Neuronal stem cell (in vitro differentiated cells): ENCODE data around the gene LPCAT4.
"Not testable (repeated sequence)": the region's sequence is repeated elsewhere in the genome, so short reads cannot be mapped to it uniquely, and the experiment has no call there.

Experiments
- DNase-seq: peaks from one replicate; pipeline ENCODE4 v3.0.0-alpha.2; 2013; ENCODE audit warnings: low spot score
- H2AFZ ChIP-seq: one replicate; pipeline ENCODE4 v1.6.1; 2013; ENCODE audit warnings: mild to moderate bottlenecking, low read length, inconsistent platforms
- H2AK5ac ChIP-seq: 2 replicates; pipeline ENCODE4 v1.6.1; 2013; ENCODE audit warnings: low read depth, mild to moderate bottlenecking, inconsistent platforms, low read length, moderate library complexity, mixed read lengths
- H2BK120ac ChIP-seq: 2 replicates; pipeline ENCODE4 v1.6.1; 2013; ENCODE audit warnings: low read depth, mild to moderate bottlenecking, inconsistent platforms, low read length, moderate library complexity, mixed read lengths
- H2BK12ac ChIP-seq: one replicate; pipeline ENCODE4 v1.6.1; 2013; ENCODE audit warnings: low read length, inconsistent platforms
- H2BK15ac ChIP-seq: 2 replicates; pipeline ENCODE4 v1.6.1; 2013; ENCODE audit warnings: mild to moderate bottlenecking, low read length, inconsistent platforms, mixed read lengths
- H2BK5ac ChIP-seq: one replicate; pipeline ENCODE4 v1.6.1; 2013; ENCODE audit warnings: inconsistent platforms, mild to moderate bottlenecking, low read length, moderate library complexity
- H3K14ac ChIP-seq: one replicate; pipeline ENCODE4 v1.6.1; 2013; ENCODE audit warnings: low read length, inconsistent platforms
- H3K18ac ChIP-seq: 2 replicates; pipeline ENCODE4 v1.6.1; 2013; ENCODE audit warnings: low read length, inconsistent platforms
- H3K23ac ChIP-seq: 2 replicates; pipeline ENCODE4 v1.6.1; 2013; ENCODE audit warnings: low read depth, mild to moderate bottlenecking, mixed read lengths, low read length, inconsistent platforms; ENCODE audit not compliant: poor library complexity
- H3K27ac ChIP-seq: replicated peaks from 3 replicates; pipeline ENCODE4 v1.5.1; 2013; ENCODE audit warnings: low read length, inconsistent platforms
- H3K27me3 ChIP-seq, 3 experiments: 2 replicates each; pipeline ENCODE4 v1.6.1; 2013; ENCODE audit warnings: low read length in 3 of 3, mild to moderate bottlenecking in 2 of 3, inconsistent platforms in 1 of 3, low read depth in 1 of 3, mixed read lengths in 1 of 3, moderate library complexity in 1 of 3; ENCODE audit not compliant: control insufficient read depth in 3 of 3, insufficient read depth in 3 of 3
- H3K36me3 ChIP-seq, 2 donors: replicated peaks in 1 of 2; 2 replicates each; pipeline ENCODE4 v1.6.1; 2013; ENCODE audit warnings: low read length in 2 of 2; ENCODE audit not compliant: control insufficient read depth in 2 of 2, insufficient read depth in 2 of 2
- H3K4ac ChIP-seq: 2 replicates; pipeline ENCODE4 v1.6.1; 2013; ENCODE audit warnings: inconsistent platforms, mild to moderate bottlenecking, low read length, moderate library complexity
- H3K4me1 ChIP-seq, 2 donors: 1 replicate in 1 of 2; 2 replicates in 1 of 2; pipeline ENCODE4 v1.6.1; 2013; ENCODE audit warnings: low read length in 2 of 2, low read depth in 1 of 2; ENCODE audit not compliant: control insufficient read depth in 2 of 2, insufficient read depth in 1 of 2
- H3K4me2 ChIP-seq: one replicate; pipeline ENCODE4 v1.6.1; 2013; ENCODE audit warnings: mild to moderate bottlenecking, low read length, inconsistent platforms; ENCODE audit not compliant: insufficient read depth, poor library complexity, severe bottlenecking
- H3K4me3 ChIP-seq, 2 donors: 2 replicates each; pipeline ENCODE4 v1.5.1; 2013; ENCODE audit warnings: low read length in 2 of 2, mild to moderate bottlenecking in 2 of 2, inconsistent platforms in 1 of 2, moderate library complexity in 1 of 2
- H3K79me1 ChIP-seq: one replicate; pipeline ENCODE4 v1.6.1; 2013; ENCODE audit warnings: low read depth, mild to moderate bottlenecking, inconsistent platforms, low read length, moderate library complexity
- H3K9ac ChIP-seq: one replicate; pipeline ENCODE4 v1.6.1; 2013; ENCODE audit warnings: mild to moderate bottlenecking, low read depth, low read length, inconsistent platforms; ENCODE audit not compliant: poor library complexity
- H3K9me3 ChIP-seq, 2 donors: replicated peaks in 1 of 2; 2 replicates each; pipeline versions ENCODE3 to v1.6.1; 2013; ENCODE audit warnings: low read length in 2 of 2, mild to moderate bottlenecking in 2 of 2, inconsistent platforms in 1 of 2, low read depth in 1 of 2, mixed read lengths in 1 of 2, moderate library complexity in 1 of 2; ENCODE audit not compliant: control insufficient read depth in 2 of 2, insufficient read depth in 1 of 2
- H4K8ac ChIP-seq: one replicate; pipeline ENCODE4 v1.6.1; 2013; ENCODE audit warnings: low read depth, mild to moderate bottlenecking, inconsistent platforms, low read length, moderate library complexity
- H4K91ac ChIP-seq: one replicate; pipeline ENCODE4 v1.6.1; 2013; ENCODE audit warnings: low read length, low read depth, mild to moderate bottlenecking, inconsistent platforms; ENCODE audit not compliant: poor library complexity
- WGBS, 2 donors: extraction: QIAGEN DNeasy Blood & Tissue Kit; methylation state at CpG; one replicate each; pipeline ENCODE4 v1.1.7; 2013; ENCODE audit warnings: missing lambda C conversion rate in 2 of 2, mixed read lengths in 1 of 2; ENCODE audit not compliant: insufficient read length in 2 of 2, insufficient replicate concordance in 1 of 2; ENCODE audit errors: extremely low coverage in 2 of 2; 5-methylcytosine and 5-hydroxymethylcytosine counted together

The LPCAT4 gene

GRCh38 chr15:34375541-34375940 is 8.5 kb upstream of the LPCAT4 start:
- H3K4ac ChIP-seq, H3K9me3 ChIP-seq, H3K27me3 ChIP-seq, H2BK5ac ChIP-seq, H3K18ac ChIP-seq, H3K23ac ChIP-seq, H4K8ac ChIP-seq, H2BK12ac ChIP-seq, H3K27ac ChIP-seq, H3K9ac ChIP-seq, H3K4me2 ChIP-seq, H3K36me3 ChIP-seq, H4K91ac ChIP-seq, H2AK5ac ChIP-seq, H3K79me1 ChIP-seq, H2BK15ac ChIP-seq, H3K14ac ChIP-seq, H3K4me3 ChIP-seq, H2AFZ ChIP-seq, H2BK120ac ChIP-seq, DNase-seq, H3K4me1 ChIP-seq: not testable (repeated sequence)
- no CpG with 5 or more reads among the region's 2 CpGs for WGBS, 2 donors

- Histone ChIP-seq H3K27ac (no peak overlapping the region), H2BK120ac (no peak overlapping the region), H2BK12ac (no peak overlapping the region), H2BK15ac (no peak overlapping the region), H4K8ac (no peak overlapping the region), H2BK5ac (no peak overlapping the region), H2AFZ (no peak overlapping the region), H3K23ac (no peak overlapping the region), H3K4me3 (no peak overlapping the region), H2AK5ac (no peak overlapping the region), H3K79me1 (no peaks in the 10 kb centered on the region), H3K9me3 (peaks cover 4 to 8% of the 10 kb centered on the region in 2 donors), H3K18ac (no peak overlapping the region), H3K9ac (no peak overlapping the region), H3K4me1 (no peaks in the 10 kb centered on the region), H3K36me3 (no peaks in the 10 kb centered on the region), H3K4ac (no peak overlapping the region), H3K27me3 (no peaks in the 10 kb centered on the region), H4K91ac (no peak overlapping the region), H3K14ac (no peak overlapping the region), H3K4me2 (no peak overlapping the region)
- no CpG with 5 or more reads among the region's 2 CpGs for WGBS, 2 donors
- no peak for DNase-seq
Observed at GRCh38 chr15:34374816-34375215, 7.8 kb upstream of the LPCAT4 start.

DNA sequence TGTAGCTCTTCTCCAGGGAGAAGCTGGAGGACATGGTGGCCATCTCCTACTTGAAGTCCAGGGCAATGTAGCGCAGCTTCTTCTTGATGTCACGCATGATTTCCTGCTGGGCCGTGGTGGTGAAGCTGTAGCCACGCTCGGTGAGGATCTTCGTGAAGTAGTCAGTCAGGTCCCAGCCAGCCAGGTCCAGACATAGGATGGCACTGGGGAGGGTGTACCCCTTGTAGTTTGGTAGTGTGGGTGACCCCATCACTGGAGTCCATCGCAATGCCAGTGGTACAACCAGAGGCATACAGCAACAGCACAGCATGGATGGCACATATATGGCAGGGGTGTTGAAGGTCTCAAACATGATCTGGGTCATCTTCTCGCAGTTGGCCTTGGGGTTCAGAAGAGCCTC is 7.0 kb upstream of the LPCAT4 start:
- H3K4ac ChIP-seq: peak overlapping the region; percentile 32
- DNase-seq: no peak
- WGBS, 2 donors: no CpG with 5 or more reads among the region's 8 CpGs

DNA sequence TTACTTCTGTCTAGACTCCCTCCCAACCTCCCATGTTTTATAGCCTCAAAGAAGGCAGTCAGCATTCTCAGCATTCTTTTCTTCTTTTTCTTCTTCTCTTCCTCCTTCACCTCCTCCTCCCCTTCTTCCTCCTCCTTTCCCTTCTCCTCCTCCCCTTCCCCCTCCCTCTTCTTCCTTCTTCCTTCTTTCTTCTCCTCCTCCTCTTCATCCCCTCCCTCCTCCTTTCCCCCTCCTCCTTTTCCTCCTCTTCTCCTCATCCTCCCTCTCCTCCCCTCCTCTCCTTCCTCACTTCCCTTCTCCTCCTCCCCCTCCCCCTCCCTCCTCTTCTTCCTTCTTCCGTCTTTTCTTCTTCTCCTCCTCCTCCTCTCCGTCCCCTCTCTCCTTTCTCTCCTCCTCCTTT is 3.6 kb upstream of the LPCAT4 start:
- Histone ChIP-seq H3K27me3 (no peaks in the 10 kb centered on the region), H4K8ac (no peak overlapping the region), H2AK5ac (no peak overlapping the region), H3K27ac (no peak overlapping the region), H2AFZ (no peak overlapping the region), H3K14ac (no peak overlapping the region), H3K18ac (no peak overlapping the region), H4K91ac (no peak overlapping the region), H2BK120ac (no peak overlapping the region), H3K79me1 (peaks cover under 1% of the 10 kb centered on the region), H2BK15ac (no peak overlapping the region), H3K9ac (no peak overlapping the region), H3K4me3 (no peak overlapping the region), H3K9me3 (peaks cover 4 to 8% of the 10 kb centered on the region in 2 donors), H2BK5ac (no peak overlapping the region), H3K23ac (no peak overlapping the region), H3K36me3 (no peaks in the 10 kb centered on the region), H3K4me1 (peaks cover 5 to 11% of the 10 kb centered on the region in 2 donors), H2BK12ac (no peak overlapping the region), H3K4me2 (no peak overlapping the region), H3K4ac (no peak overlapping the region)
- WGBS, 2 donors: no CpG with 5 or more reads among the region's 2 CpGs
- no peak for DNase-seq

More for the DNA sequence above, 7.0 kb upstream of the LPCAT4 start:
- peak overlapping the region in 1 of 2 donors; percentile 34 for H3K4me3 ChIP-seq
- no peaks in the 10 kb centered on the region for H3K36me3 ChIP-seq
- no peak overlapping the region for H3K9ac ChIP-seq
- H3K9me3 ChIP-seq: peaks cover 4 to 8% of the 10 kb centered on the region in 2 donors
- no peak overlapping the region for H2BK5ac ChIP-seq
- no peaks in the 10 kb centered on the region for H3K79me1 ChIP-seq
- H3K14ac ChIP-seq: no peak overlapping the region
- no peak overlapping the region for H2BK15ac ChIP-seq
- no peak overlapping the region for H2BK120ac ChIP-seq
- no peaks in the 10 kb centered on the region for H3K4me1 ChIP-seq
- H2AK5ac ChIP-seq: peak overlapping the region; percentile 31
- no peak overlapping the region for H2BK12ac ChIP-seq
- no peak overlapping the region for H3K27ac ChIP-seq
- no peak overlapping the region for H4K8ac ChIP-seq
- no peak overlapping the region for H3K4me2 ChIP-seq
- no peak overlapping the region for H2AFZ ChIP-seq
- no peaks in the 10 kb centered on the region for H3K27me3 ChIP-seq
- no peak overlapping the region for H3K18ac ChIP-seq
- H4K91ac ChIP-seq: no peak overlapping the region
- peak overlapping the region; percentile 2 for H3K23ac ChIP-seq
